ENCODE results near the gene SLC22A17. TPM values are rescaled to one million over a fixed set of nuclear protein-coding genes. Genes with fewer than 3 reads are reported as not detected.
A peak's percentile ranks its signal among the peaks of the same experiment; 100 is the strongest.

Gene SLC22A17
- total RNA-seq, 1 donor from 2014 or later, result 0.20 TPM

DNA sequence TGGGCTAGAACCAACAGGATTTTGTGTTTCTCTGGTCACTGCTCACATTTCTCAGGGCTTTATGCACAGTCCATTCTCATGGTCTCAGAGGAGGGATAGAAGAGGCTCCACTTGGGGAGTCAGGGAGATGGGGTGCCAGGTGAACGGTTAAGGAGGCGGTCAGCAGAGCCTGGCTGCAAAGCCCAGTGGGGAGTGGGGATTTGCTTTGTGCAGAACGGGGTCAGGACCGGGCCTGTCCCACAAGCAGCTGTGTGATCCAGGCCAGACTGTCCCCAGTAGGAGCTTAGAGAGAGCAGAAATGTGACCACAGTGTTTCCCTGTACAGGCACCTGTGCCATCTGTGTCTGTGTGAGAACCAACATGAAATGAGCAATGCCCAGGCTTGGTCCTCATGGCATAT is 28.3 kb upstream of the SLC22A17 start:
- no peak for ATAC-seq (ENCODE audit: low read depth)
- POLR2A ChIA-PET, result no interaction called here
- intact Hi-C loops (cut with micrococcal nuclease), result loop anchor here (1.0 to 2.0 kb wide), 5 partner anchors 53 to 408 kb away; no protein-coding TSS in a partner anchor
- TF ChIP-seq, protein P1, sequence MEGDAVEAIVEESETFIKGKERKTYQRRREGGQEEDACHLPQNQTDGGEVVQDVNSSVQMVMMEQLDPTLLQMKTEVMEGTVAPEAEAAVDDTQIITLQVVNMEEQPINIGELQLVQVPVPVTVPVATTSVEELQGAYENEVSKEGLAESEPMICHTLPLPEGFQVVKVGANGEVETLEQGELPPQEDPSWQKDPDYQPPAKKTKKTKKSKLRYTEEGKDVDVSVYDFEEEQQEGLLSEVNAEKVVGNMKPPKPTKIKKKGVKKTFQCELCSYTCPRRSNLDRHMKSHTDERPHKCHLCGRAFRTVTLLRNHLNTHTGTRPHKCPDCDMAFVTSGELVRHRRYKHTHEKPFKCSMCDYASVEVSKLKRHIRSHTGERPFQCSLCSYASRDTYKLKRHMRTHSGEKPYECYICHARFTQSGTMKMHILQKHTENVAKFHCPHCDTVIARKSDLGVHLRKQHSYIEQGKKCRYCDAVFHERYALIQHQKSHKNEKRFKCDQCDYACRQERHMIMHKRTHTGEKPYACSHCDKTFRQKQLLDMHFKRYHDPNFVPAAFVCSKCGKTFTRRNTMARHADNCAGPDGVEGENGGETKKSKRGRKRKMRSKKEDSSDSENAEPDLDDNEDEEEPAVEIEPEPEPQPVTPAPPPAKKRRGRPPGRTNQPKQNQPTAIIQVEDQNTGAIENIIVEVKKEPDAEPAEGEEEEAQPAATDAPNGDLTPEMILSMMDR (IDR thresholded peaks at IDR 0.05), result no peak
- no peak overlapping the region for H3K27ac Mint-ChIP-seq
- CTCF ChIA-PET, result interaction anchor here (1.0 to 2.9 kb wide), 16 partner anchors 8 to 407 kb away, joined by 3 to 24 read pairs (median 5); no protein-coding TSS in a partner anchor
- DNase-seq, result no peak
- no peaks in the 10 kb centered on the region for H3K4me1 Mint-ChIP-seq
- H3K9me3 Mint-ChIP-seq, result no peaks in the 10 kb centered on the region
- no peak overlapping the region for H3K4me3 Mint-ChIP-seq
- H3K36me3 Mint-ChIP-seq (ENCODE audit: low read depth), result no peaks in the 10 kb centered on the region
- peaks cover 20% of the 10 kb centered on the region for H3K27me3 Mint-ChIP-seq

DNA sequence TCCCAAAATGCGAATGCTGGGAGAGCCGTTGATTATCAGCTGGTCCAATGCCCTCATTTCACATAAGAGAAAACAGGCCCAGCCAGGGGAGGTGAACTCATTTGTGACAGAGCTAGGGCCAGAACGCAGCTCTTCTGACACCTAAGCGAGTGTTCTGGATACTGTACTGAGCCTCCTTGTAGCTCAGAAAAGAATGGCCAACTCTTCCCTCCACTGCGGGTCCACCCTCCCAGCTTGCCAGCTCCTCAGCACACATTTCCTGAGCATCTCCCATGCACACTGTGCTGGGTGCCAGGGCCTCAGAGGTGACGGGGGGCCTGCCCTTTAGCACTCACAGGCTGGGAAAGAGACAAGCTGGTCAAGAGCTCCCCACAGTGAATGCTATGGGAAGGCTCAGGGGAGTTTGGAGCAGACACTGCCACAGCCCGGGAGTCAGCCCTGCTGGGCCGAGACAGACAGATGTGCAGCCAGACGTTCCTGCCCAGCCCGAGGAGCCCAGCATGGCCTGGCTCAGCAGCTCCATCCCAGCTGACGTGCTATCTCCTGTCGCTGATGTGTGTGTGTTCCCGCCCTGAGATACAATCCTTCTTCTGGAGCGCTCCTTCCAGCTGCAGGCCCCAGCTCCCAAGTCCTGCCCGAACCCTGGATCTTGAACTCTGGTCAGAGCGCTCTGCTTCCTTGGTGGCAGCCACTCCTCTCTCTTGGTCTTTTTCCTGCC is 27.7 kb upstream of the SLC22A17 start:
- ATAC-seq (ENCODE audit: low read depth), result no peak
- no peaks in the 10 kb centered on the region for H3K36me3 Mint-ChIP-seq (ENCODE audit: low read depth)
- intact Hi-C loops (cut with micrococcal nuclease), result loop anchor here (1.0 to 2.0 kb wide), 5 partner anchors 52 to 407 kb away; no protein-coding TSS in a partner anchor
- POLR2A ChIA-PET, result interaction anchor here (0.5 to 1.4 kb wide), 2 partner anchors 260 to 285 kb away, joined by 3 read pairs; partner anchors contain the start of genes ACIN1 and C14orf119
- TF ChIP-seq, protein P1 (IDR thresholded peaks at IDR 0.05), result no peak
- no peak overlapping the region for H3K4me3 Mint-ChIP-seq
- CTCF ChIA-PET, result interaction anchor here (0.7 to 2.9 kb wide), 28 partner anchors 9 to 407 kb away, joined by 3 to 24 read pairs (median 4); no protein-coding TSS in a partner anchor
- no peak for DNase-seq
- H3K27ac Mint-ChIP-seq, result no peak overlapping the region
- no peaks in the 10 kb centered on the region for H3K9me3 Mint-ChIP-seq
- H3K4me1 Mint-ChIP-seq, result no peaks in the 10 kb centered on the region
- H3K27me3 Mint-ChIP-seq, result peaks cover 20% of the 10 kb centered on the region

DNA sequence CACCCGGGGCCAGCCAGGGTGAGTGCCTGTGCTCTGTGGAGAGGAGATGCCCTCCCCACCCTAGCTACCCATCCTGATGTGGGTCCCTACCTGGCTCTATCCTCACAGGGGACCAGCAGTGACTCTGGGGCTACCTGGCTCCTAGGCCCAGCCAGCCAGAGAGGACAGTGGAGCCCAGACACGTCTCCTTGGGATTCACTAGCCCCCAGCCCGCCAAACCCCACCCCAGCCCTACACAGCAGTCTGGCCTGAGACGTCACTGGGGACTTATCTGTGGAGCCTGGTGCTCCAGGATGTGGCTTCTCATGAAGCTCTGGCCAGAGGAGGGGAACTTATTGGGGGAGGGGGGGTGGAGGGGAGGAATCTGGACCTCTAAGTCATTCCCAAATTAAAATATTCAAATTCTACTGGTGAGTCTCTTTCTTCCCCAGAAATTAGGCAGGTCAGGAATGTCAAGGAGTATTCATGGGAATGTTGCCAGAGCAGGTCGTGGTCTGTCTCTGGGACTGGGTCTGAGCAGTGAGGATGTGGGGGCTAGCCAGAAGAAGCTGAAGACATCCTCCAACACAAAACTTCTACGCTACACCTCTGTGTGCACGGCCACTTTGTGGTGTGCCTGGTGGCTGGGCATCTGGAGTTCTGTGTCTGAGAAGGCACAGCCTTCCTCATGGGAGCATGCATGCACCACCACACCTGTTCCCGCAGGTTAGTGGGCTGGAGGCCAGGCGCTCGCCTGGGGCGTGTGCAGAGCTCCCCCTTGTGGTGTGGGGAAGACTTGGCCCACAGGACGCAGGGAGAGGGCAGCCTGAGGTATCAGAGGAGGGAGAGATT is 26.9 kb upstream of the SLC22A17 start:
- intact Hi-C loops (cut with micrococcal nuclease), result loop anchor here (1.0 to 2.0 kb wide), 5 partner anchors 51 to 406 kb away; no protein-coding TSS in a partner anchor
- DNase-seq (peak; percentile 56), ATAC-seq (ENCODE audit: low read depth) (peak; percentile 87)
- H3K36me3 Mint-ChIP-seq (ENCODE audit: low read depth), result no peaks in the 10 kb centered on the region
- H3K27me3 Mint-ChIP-seq, result peaks cover 20% of the 10 kb centered on the region
- H3K4me3 Mint-ChIP-seq, result no peak overlapping the region
- no peaks in the 10 kb centered on the region for H3K4me1 Mint-ChIP-seq
- CTCF ChIA-PET, result interaction anchor here (0.6 to 2.9 kb wide), 31 partner anchors 10 to 406 kb away, joined by 3 to 24 read pairs (median 4); no protein-coding TSS in a partner anchor
- POLR2A ChIA-PET, result interaction anchor here (0.5 to 1.4 kb wide), 2 partner anchors 284 to 288 kb away, joined by 3 to 5 read pairs; partner anchors contain the start of genes ACIN1 and C14orf119
- TF ChIP-seq, protein P1 (IDR thresholded peaks at IDR 0.05), result peak; percentile 81
- no peaks in the 10 kb centered on the region for H3K9me3 Mint-ChIP-seq
- H3K27ac Mint-ChIP-seq, result no peak overlapping the region

- no peak for ATAC-seq (ENCODE audit: low read depth)
- Mint-ChIP-seq H3K4me1 (no peaks in the 10 kb centered on the region), H3K4me3 (no peak overlapping the region), H3K27me3 (peaks cover 19% of the 10 kb centered on the region), H3K9me3 (no peaks in the 10 kb centered on the region), H3K27ac (no peak overlapping the region), H3K36me3 (ENCODE audit: low read depth) (no peaks in the 10 kb centered on the region)
- CTCF ChIA-PET, result interaction anchor here (1.0 to 2.9 kb wide), 5 partner anchors 57 to 310 kb away, joined by 4 to 24 read pairs (median 12); no protein-coding TSS in a partner anchor
- POLR2A ChIA-PET, result interaction anchor here (1.4 kb wide), 1 partner anchor 283 kb away, joined by 3 read pairs; the partner anchor contains the start of genes ACIN1 and C14orf119
- TF ChIP-seq, protein P1 (IDR thresholded peaks at IDR 0.05), result no peak
- no peak for DNase-seq
- intact Hi-C loops (cut with micrococcal nuclease), result no loop called here
Observed at GRCh38 chr14:23378612-23379220, 26.0 kb upstream of the SLC22A17 start.

Data from activated B cell treated with CpG ODN at 0.5 μM for 24 hours (primary cell).